ENCODE measurements around the gene PAX5.
"Not testable (repeated sequence)": the region's sequence is repeated elsewhere in the genome, so short reads cannot be mapped to it uniquely, and the experiment has no call there.

PAX5 gene

DNA sequence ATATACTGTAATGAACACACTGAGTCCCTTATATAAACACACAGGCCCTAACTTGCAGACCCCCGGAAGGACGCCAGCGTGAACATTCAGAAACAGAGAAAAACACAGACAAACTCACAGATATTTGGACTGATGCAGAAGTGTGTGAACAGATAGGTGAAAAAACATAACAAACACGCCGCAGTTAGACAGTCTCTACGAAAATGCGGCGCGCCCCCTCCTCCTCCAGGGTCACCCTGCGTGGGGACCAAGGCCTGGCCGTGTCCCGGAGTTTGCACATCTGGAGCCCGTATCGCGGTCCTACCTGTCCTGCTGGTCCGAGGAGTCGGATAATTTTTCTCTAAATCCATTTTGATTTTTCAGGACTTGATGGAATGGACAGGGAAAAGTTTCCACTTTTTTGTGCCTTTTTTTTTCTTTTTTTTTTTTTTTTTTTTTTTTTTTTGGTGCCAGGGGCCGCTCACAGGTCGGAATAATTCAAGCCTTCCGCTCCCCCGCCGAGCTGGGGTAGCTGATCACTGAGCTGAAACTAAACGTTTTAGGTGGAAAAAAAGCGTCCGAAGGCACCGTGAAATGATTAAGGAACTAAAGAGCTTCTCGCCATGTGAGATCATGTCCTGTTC lies at the start of gene PAX5:
TSS of gene PAX5 (minus strand) at position 587 of the 623 bp plus-strand sequence. CDS start at position 350, 237 bp downstream.
- no peak for DNase-seq
- TF ChIP-seq POLR2A (IDR thresholded peaks at IDR 0.05; ENCODE audit: low read length) (no peak), GATA1 (IDR thresholded peaks at IDR 0.05; ENCODE audit: low read depth, low read length) (no peak)

DNA sequence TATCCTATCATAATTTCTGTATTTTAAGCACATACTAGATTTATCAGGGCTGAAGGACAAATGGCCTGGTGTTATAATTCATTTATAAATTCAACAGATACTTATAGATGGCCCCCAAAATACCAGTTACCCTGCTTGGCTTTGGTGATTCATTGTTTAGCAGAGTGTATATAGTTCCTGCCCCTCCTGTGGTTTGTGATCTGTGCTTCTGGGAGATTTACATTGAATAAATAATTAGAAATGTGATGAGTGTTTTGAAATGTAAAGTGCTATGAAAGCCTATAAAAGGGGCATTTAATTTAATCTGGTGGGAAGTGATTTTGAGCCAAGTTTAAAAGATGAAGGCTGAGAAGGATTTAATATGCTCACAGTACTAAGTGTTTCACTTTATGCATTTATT lies 49.6 kb upstream of the PAX5 start:
- TF ChIP-seq GATA1 (IDR thresholded peaks at IDR 0.05; ENCODE audit: low read depth, low read length), result no peak
- no peak for TF ChIP-seq POLR2A (IDR thresholded peaks at IDR 0.05; ENCODE audit: low read length)
- DNase-seq, result no peak

DNA sequence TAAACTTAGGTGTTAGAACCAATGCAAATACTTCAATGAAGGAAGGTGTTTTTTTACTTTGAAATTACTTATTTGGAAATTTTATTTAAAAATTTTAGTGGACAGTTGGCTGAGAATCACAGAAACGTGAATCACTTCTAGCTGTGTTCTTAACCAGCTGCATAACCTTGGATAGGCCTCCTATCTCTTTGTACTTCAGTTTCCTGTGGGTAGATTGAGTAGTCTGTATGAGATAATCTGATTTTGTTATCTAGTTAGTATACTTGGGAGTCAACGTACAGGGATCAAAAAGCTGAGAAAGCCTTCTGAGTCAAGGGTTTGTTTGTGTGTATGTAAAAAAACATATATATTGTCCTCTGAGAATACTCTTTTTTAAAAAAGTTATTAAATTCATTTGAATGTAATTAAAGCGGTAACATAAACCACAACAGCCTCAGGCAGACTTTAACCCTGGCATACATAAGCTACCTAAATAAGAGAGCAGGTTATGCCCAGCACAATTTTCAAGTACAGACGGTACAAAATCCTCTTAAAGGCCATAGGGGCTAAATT lies 48.2 kb upstream of the PAX5 start:
- no peak for TF ChIP-seq POLR2A (IDR thresholded peaks at IDR 0.05; ENCODE audit: low read length)
- TF ChIP-seq GATA1 (IDR thresholded peaks at IDR 0.05; ENCODE audit: low read depth, low read length), result no peak
- DNase-seq, result peak; percentile 5 to 28

DNA sequence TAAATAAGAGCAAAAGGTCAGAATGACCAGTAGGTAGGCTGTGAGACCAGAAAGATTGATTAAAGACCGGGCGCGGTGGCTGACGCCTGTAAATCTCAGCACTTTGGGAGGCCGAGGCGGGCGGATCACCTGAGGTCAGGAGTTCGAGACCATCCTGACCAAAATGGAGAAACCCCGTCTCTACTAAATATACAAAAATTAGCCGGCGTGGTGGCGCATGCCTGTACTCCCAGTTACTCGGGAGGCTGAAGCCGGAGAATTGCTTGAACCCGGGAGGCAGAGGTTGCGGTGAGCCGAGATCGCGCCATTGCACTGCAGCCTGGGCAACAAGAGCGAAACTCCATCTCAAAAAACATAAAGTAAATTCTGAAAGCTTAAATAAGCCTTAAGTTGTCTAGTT lies 47.4 kb upstream of the PAX5 start:
- DNase-seq, result not testable (repeated sequence)

DNA sequence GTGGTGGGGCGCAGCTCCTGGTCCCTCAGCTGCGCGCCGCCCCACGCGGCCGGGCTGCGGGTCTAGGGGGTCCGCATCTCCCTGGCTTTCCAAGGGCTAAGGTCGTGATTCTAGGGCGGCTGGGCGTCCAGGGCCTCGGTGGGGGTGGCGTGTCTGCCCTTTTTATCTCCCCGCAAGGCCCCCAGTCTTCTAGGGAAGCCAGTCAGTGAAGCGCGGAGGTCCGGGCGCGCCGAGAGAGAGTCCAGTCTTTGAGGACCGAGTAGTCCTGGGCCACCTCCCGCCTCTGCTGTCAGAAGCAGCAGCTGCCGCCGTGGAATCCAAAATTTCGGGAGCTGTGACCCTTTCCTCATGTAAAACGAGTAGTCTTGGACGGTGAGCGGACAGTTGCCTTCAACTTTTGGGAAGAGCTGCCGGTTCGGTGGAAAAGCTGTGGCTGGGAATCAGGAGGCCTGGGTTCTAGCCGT lies 46.1 kb upstream of the PAX5 start:
- DNase-seq, result peak in 1 of 2 experiments; percentile 72

DNA sequence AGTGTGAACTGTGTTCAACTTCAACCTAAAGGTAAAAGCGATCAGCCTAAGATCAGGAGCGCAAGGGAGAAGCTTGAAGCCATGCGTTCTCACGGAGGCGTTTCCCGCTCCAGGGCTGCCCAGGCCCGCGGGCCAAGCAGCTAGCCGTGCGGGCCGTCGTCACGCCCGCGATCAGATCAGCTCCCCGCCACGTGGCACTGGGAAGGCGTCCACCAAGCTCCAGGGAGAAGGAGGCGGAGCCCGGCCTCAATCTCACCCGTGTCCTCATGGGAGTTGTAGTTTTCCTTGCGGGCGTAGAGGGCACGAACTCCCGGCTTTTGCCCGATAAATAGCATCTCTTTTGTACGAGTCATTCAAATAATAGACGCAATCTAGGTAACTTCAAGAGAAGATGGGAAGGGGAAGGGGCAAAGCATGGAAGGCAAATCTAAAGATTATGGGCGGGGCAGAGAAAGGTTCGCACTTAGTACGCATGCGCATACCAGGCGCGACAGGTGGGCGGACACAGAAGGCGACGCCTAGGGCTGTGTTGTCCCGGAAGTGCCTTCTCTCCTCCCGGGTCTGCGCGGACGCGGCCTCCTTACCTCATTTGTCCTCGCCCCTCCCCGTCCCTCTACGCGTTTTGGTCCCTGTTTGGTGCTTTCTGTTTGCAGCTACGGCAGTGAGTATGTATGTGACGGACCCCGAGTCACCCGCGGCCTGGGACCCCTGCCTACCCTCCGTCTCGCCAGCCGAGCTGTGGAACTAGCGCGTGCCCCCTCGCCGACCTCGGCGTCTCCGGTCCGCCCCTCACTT lies 45.5 kb upstream of the PAX5 start:
- DNase-seq, result peak; percentile 96 to 97
- peak; percentile 41 for TF ChIP-seq GATA1 (IDR thresholded peaks at IDR 0.05; ENCODE audit: low read depth, low read length)
- TF ChIP-seq POLR2A (IDR thresholded peaks at IDR 0.05; ENCODE audit: low read length), result peak; percentile 89

DNA sequence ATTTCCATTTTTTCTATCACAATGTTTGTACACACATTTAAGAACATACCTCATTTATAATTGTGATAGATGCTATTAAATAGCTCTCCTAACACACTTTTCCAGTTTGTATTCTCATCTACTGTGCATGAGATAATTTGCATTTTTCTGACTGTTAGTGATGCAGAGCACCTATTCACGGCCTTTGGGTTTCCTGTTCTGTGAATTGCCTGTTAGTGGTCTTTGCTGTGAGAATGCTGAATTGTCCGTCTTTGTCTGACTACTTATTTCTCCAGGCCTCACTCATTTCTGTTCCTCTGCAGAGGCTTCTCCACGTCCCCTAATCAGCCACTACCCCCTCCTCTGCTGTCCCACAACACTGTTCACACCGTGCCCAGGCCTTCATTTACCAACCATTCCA lies 40.7 kb upstream of the PAX5 start:
- DNase-seq, result not testable (repeated sequence)

DNA sequence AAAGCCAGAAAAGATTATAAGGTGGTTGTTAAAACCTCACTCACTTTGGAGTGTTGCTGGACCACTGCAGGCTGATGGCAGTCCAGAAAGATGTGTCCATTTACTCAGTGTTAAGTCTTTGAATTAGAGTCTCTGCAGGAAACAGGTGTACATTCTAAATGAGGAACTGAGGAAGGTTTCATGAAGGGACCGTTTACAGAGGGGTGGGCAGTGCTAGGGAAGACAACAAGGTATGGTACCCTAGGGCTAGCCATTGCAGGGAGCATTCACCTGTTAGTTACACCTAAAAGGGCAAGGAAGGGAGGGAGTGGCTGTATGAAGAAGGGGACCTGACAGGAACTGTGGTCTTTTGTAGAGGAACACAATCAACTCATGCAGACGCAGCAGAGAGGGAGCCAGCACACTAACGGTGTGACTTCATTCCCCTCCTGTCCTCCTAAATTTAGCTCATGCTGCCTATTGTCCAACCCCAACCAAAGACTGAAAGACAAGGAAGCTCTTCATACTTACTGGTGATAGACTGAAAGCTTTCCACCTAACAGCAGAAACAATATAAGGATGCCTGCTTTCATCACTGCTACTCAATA lies 32.2 kb upstream of the PAX5 start:
- no peak for TF ChIP-seq GATA1 (IDR thresholded peaks at IDR 0.05; ENCODE audit: low read depth, low read length)
- no peak for TF ChIP-seq POLR2A (IDR thresholded peaks at IDR 0.05; ENCODE audit: low read length)
- DNase-seq, result no peak

DNA sequence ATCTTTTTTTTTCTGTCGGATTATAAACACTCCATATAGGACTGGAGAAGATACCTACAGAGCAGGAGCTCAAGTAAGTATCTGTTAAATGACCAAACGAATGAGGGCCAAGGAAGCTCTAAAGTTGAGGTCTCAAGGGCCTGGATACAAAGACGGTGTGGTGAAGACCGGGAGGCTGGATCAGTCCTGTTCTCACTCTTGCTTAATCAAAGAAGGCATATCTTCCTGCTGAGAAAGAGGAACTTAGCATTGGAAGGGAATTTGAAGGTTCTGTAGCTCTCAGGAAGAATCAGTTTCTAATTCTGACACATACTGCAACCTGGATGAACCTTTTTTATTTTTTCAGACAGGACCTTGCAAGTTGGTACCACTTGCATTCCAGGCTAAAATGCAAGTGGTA lies 28.3 kb upstream of the PAX5 start:
- DNase-seq, result no peak
- TF ChIP-seq GATA1 (IDR thresholded peaks at IDR 0.05; ENCODE audit: low read depth, low read length) (no peak), POLR2A (IDR thresholded peaks at IDR 0.05; ENCODE audit: low read length) (no peak)

DNA sequence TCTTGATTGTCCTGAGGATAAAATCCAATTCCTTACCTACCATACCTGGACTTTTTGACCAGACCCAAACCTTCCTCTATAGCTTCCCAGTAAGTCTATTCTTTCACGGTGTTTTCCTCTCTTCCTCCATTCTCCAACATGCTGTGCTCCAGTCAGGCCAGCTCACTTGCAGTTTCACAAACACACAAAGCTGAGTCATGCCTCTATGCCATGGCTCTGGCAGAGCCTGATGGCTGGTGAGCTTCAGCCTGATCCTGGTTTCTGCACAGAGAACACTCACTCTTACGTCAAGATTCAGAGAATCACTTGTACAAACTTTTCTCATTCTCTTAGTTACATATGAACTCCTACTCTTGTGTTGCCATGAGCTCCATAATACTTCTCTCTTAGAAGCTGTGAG lies 27.7 kb upstream of the PAX5 start:
- DNase-seq, result no peak

DNA sequence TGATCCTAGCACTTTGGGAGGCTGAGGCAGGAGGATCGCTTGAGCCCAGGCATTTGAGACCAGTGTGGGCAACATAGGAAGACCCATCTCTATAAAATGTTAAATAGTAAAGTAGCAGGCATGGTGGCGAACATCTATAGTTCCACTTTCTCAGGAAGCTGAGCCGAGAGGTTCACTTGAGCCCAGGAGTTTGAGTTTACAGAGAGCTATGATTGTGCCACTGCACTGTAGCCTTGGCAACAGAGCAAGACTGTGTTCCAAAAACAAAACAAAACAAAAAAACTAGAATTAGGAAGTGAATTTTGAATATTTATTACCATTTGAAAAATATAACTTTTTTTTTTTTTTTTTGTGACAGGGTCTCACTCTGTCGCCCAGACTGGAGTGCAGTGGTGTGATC lies 26.8 kb upstream of the PAX5 start:
- TF ChIP-seq GATA1 (IDR thresholded peaks at IDR 0.05; ENCODE audit: low read depth, low read length), result no peak
- TF ChIP-seq POLR2A (IDR thresholded peaks at IDR 0.05; ENCODE audit: low read length), result no peak

More for the DNA sequence above, 27.7 kb upstream of the PAX5 start:
- TF ChIP-seq GATA1 (IDR thresholded peaks at IDR 0.05; ENCODE audit: low read depth, low read length) (no peak), POLR2A (IDR thresholded peaks at IDR 0.05; ENCODE audit: low read length) (no peak)

DNA sequence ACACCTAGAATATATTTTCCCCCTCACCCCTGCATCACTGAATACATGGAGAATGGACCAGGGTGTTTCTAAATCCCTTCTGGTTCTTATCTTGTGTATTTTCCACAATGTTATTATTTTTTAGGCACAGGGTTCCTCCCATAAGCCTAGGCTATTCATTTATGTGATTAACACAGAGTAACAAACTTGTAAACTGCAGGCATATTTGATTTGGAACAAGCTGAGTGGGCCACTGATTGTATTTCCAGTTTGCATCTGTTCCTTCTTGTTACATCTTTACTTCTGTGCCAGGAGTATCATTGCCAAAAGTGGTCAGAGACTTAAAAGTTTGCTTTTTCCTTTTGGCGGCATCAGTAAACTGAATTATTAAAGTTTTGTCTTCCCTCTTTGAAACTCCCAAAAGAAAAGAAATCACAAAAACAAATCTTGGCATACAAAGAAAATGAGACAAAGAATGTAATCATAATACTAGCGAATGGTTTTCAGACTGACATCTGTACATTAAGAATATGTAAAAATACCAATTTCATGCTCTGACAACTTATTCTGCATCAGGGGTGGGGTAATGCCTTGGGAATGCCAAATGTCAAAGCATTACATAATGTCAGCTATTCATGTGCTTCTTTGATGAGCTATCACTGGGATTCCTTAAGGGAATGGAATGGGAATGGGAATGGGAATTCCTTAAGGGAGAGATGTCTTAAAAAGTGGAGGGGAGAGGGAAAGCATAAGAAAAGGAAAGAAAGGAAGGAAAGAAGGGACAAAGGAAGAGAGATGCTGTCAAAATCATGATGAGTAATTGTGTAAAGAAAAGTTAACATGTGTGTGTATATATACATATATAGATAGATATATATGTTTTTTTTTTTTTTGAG lies 22.2 kb upstream of the PAX5 start:
- TF ChIP-seq POLR2A (IDR thresholded peaks at IDR 0.05; ENCODE audit: low read length) (no peak), GATA1 (IDR thresholded peaks at IDR 0.05; ENCODE audit: low read depth, low read length) (no peak)
- no peak for DNase-seq

More for the DNA sequence above, 26.8 kb upstream of the PAX5 start:
- DNase-seq, result no peak

DNA sequence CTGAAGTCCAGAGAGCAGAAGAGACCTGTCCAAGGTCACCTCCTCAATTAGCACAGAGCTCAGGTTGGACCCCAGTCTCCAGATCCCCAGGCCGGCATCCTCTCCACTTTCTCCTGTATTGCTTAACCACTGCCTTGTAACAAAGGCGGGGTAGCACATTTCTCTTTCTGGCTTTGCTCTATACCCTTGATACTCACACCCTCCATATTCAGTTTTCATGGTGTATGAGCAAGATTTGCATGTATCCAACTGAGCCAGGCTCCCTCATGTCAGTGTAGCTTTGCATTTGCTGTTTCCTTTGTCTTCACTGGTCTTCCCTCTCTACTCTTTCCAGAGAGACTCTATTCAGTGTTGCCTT lies 20.3 kb upstream of the PAX5 start:
- not testable (repeated sequence) for DNase-seq
